Ovary (tissue), 9 donors: Measurements from ENCODE around the gene TMPO. TPM values are rescaled to one million over a fixed set of nuclear protein-coding genes. Genes with fewer than 3 reads are reported as not detected.

Experiments used
- DNase-seq, 5 donors: peaks; one replicate each; pipeline ENCODE4 v3.0.0-alpha.2; 2019 to 2020
- H3K27ac ChIP-seq, 2 donors: fragments of 200-600 bp; one replicate each; pipeline versions ENCODE4 v1.5.1 to v1.8.0; 2019 to 2022
- H3K27me3 ChIP-seq: fragments of 200-600 bp; one replicate; pipeline ENCODE4 v1.8.0; 2022
- H3K36me3 ChIP-seq: fragments of 200-600 bp; sonication (generic); one replicate; pipeline ENCODE4 v1.5.1; 2019
- H3K4me1 ChIP-seq: one replicate; pipeline ENCODE4 v1.8.1; 2013; ENCODE audit warnings: mild to moderate bottlenecking, moderate library complexity; ENCODE audit not compliant: insufficient read depth
- H3K4me3 ChIP-seq: fragments of 200-600 bp; sonication (generic); one replicate; pipeline ENCODE4 v1.5.1; 2017
- H3K9me3 ChIP-seq, 2 donors: fragments of 200-600 bp in 1 of 2; sonication (generic) in 1 of 2; one replicate each; pipeline versions ENCODE4 v1.5.1 to v1.8.1; 2013 to 2019; ENCODE audit warnings: mild to moderate bottlenecking in 1 of 2, moderate library complexity in 1 of 2
- CTCF ChIP-seq, 3 donors: fragments of 450-650 bp in 2 of 3; fragments of 200-600 bp in 1 of 3; IDR thresholded peaks; one replicate each; pipeline versions ENCODE4 v1.5.1 to v1.8.0; 2016 to 2022; ENCODE audit warnings: antibody characterized with exemption in 3 of 3, mild to moderate bottlenecking in 1 of 3
- EP300 ChIP-seq: sonication (generic); formaldehyde crosslinking; IDR thresholded peaks from one replicate; pipeline ENCODE4 v1.6.1; 2017; ENCODE audit warnings: antibody characterized with exemption
- POLR2A ChIP-seq: fragments of 450-650 bp; IDR thresholded peaks from one replicate; pipeline ENCODE4 v1.6.1; 2017; ENCODE audit warnings: antibody characterized with exemption, mild to moderate bottlenecking, moderate library complexity
- WGBS, 3 donors: extraction: QIAGEN DNeasy Blood & Tissue Kit in 1 of 3; methylation state at CpG; one replicate each; pipeline versions ENCODE4 v1.1.5 to v1.1.7; 2013 to 2017; 5-methylcytosine and 5-hydroxymethylcytosine counted together
- intact Hi-C, 4 donors: fragments of 100-400 bp; cut with DNase I; formaldehyde crosslinking; loops; one replicate each; pipeline versions ENCODE4 v1.11.0 to v1.15.1; 2022 to 2023
- polyA plus RNA-seq, 2 donors: library from polyadenylated mRNA; stranded (reverse); fragments of 200-250 nt in 1 of 2; fragments of 350-450 nt in 1 of 2; fragmentation: Illumina TruSeq in 1 of 2; extraction: RNeasy Lipid Tissue Mini Kit (QIAGEN cat#74804) in 1 of 2; gene quantifications; one replicate each; pipeline ENCODE4 v1.2.3, GENCODE V29; 2013 to 2014
- total RNA-seq, 7 donors: library from RNA; depleted of rRNA in 2 of 7; stranded (reverse); fragments of >200 nt in 2 of 7; fragmentation: NEBNext Ultra II Directional in 3 of 7; extraction: Animal tissue kit (Norgen Biotek cat#: 25700) in 3 of 7; gene quantifications; one replicate each; pipeline versions ENCODE4 v1.1.0 to v1.2.4, GENCODE V29; 2016 to 2023
- donor health status: DM: no; HTN: no; CAD: no; lungs with moderate emphysema.
- donor health status: DM: no; HTN: no; CAD: no.
- donor health status: Bipolar disorder and iron deficiency.
- donor health status: DM: yes; HTN: yes; CAD: no.
- donor health status: DM: no; HTN: no; CAD: no.
- donor health status: DM: yes; HTN: yes; CAD: no.

The TMPO gene
- total and polyA plus RNA-seq, 9 donors: 48.4 to 144 (median 116) TPM

- Histone ChIP-seq H3K4me3 (no peak overlapping the region), H3K27ac (no peak overlapping the region), H3K9me3 (no peaks in the 10 kb centered on the region), H3K4me1 (no peaks in the 10 kb centered on the region), H3K27me3 (no peaks in the 10 kb centered on the region), H3K36me3 (no peaks in the 10 kb centered on the region)
- WGBS, 3 donors: 47 to 95% (median 60%) methylated on average over 1 of the region's 1 CpG
- no peak for DNase-seq
- intact Hi-C loops: loop anchor here in 1 of 4 donors (10.0 kb wide), 1 partner anchor 435 kb away; no protein-coding TSS in a partner anchor
- TF ChIP-seq EP300 (no peak), CTCF (IDR thresholded peaks at IDR 0.05) (no peak), POLR2A (no peak)
Observed at GRCh38 chr12:98559666-98560065, 44.3 kb downstream of the TMPO start.

GRCh38 chr12:98561846-98562245, 46.5 kb downstream of the TMPO start:
- intact Hi-C loops: loop anchor here in 1 of 4 donors (10.0 kb wide), 1 partner anchor 433 kb away; no protein-coding TSS in a partner anchor
- 91 to 97% (median 91%) methylated on average over 3 of the region's 3 CpGs for WGBS, 3 donors
- TF ChIP-seq EP300 (no peak), POLR2A (no peak), CTCF (IDR thresholded peaks at IDR 0.05) (no peak)

GRCh38 chr12:98572010-98572409, 56.6 kb downstream of the TMPO start:
- TF ChIP-seq CTCF (IDR thresholded peaks at IDR 0.05): no peak
- no peak for TF ChIP-seq EP300
- no peak for TF ChIP-seq POLR2A
- Histone ChIP-seq H3K27ac (no peak overlapping the region), H3K9me3 (no peaks in the 10 kb centered on the region), H3K27me3 (no peaks in the 10 kb centered on the region), H3K4me1 (no peaks in the 10 kb centered on the region), H3K4me3 (no peak overlapping the region), H3K36me3 (no peaks in the 10 kb centered on the region)
- intact Hi-C loops: loop anchor here in 1 of 4 donors (10.0 kb wide), 1 partner anchor 93 kb away; no protein-coding TSS in a partner anchor
- WGBS, 3 donors: 61 to 71% (median 62%) methylated on average over 2 of the region's 2 CpGs
- no peak for DNase-seq

More at GRCh38 chr12:98561846-98562245, 46.5 kb downstream of the TMPO start:
- Histone ChIP-seq H3K4me3 (no peak overlapping the region), H3K27ac (no peak overlapping the region), H3K4me1 (no peaks in the 10 kb centered on the region), H3K27me3 (no peaks in the 10 kb centered on the region), H3K9me3 (no peaks in the 10 kb centered on the region), H3K36me3 (no peaks in the 10 kb centered on the region)
- DNase-seq: no peak

GRCh38 chr12:98574110-98574509, 58.7 kb downstream of the TMPO start:
- WGBS, 3 donors: 83 to 93% (median 89%) methylated on average over 1 of the region's 1 CpG
- Histone ChIP-seq H3K36me3 (no peaks in the 10 kb centered on the region), H3K4me1 (no peaks in the 10 kb centered on the region), H3K4me3 (no peak overlapping the region), H3K27ac (no peak overlapping the region), H3K27me3 (no peaks in the 10 kb centered on the region), H3K9me3 (no peaks in the 10 kb centered on the region)
- DNase-seq: no peak
- intact Hi-C loops: loop anchor here in 1 of 4 donors (10.0 kb wide), 1 partner anchor 91 kb away; no protein-coding TSS in a partner anchor
- no peak for TF ChIP-seq EP300
- no peak for TF ChIP-seq CTCF (IDR thresholded peaks at IDR 0.05)
- TF ChIP-seq POLR2A: no peak
